HepG2 (cell line): ENCODE data around the gene RAPGEFL1. TPM values are rescaled to one million over a fixed set of nuclear protein-coding genes. Genes with fewer than 3 reads are reported as not detected.

Experiments used
- ELF1 ChIP-seq: sonication (generic); formaldehyde crosslinking; IDR thresholded peaks from 2 replicates; pipeline ENCODE4 v1.4.0; 2020; ENCODE audit warnings: missing genetic modification reagents
- GPN1 ChIP-seq: sonication (generic); formaldehyde crosslinking; IDR thresholded peaks from 2 replicates; pipeline ENCODE4 v1.5.1; 2020; ENCODE audit warnings: missing genetic modification reagents, borderline replicate concordance
- HDAC6 ChIP-seq: fragments of 200-600 bp; sonication (generic); IDR thresholded peaks from 2 replicates; pipeline ENCODE4 v1.7.0; 2017; ENCODE audit warnings: mild to moderate bottlenecking, antibody characterized with exemption, low read length, low read depth
- MAFG ChIP-seq: sonication (generic); formaldehyde crosslinking; IDR thresholded peaks from 2 replicates; pipeline ENCODE4 v1.5.1; 2020; ENCODE audit warnings: mild to moderate bottlenecking, missing genetic modification reagents
- MTA1 ChIP-seq: sonication (generic); formaldehyde crosslinking; IDR thresholded peaks from 2 replicates; pipeline ENCODE4 v1.4.0; 2020; ENCODE audit warnings: missing genetic modification reagents, mild to moderate bottlenecking, borderline replicate concordance
- POLR2A ChIP-seq, 2 experiments: IDR thresholded peaks; 2 replicates each; pipeline ENCODE4 v1.6.1; 2011; ENCODE audit warnings: low read depth in 2 of 2, low read length in 2 of 2, mild to moderate bottlenecking in 1 of 2, moderate library complexity in 1 of 2; ENCODE audit not compliant: insufficient read depth in 1 of 2
- THAP11 ChIP-seq: IDR thresholded peaks from 2 replicates; pipeline ENCODE4 v1.6.1; 2016; ENCODE audit warnings: missing biosample characterization, missing genetic modification reagents
- ZBTB38 ChIP-seq: sonication (generic); formaldehyde crosslinking; IDR thresholded peaks from 2 replicates; pipeline ENCODE4 v1.5.1; 2020; ENCODE audit warnings: mild to moderate bottlenecking, missing genetic modification reagents
- ZNF251 ChIP-seq: sonication (generic); formaldehyde crosslinking; IDR thresholded peaks from 2 replicates; pipeline ENCODE4 v1.9.0; 2021; ENCODE audit warnings: mild to moderate bottlenecking, missing genetic modification reagents
- ZNF547 ChIP-seq: sonication (generic); formaldehyde crosslinking; IDR thresholded peaks from 2 replicates; pipeline ENCODE4 v1.5.1; 2020; ENCODE audit warnings: mild to moderate bottlenecking, missing genetic modification reagents
- ZNF607 ChIP-seq: sonication (generic); formaldehyde crosslinking; IDR thresholded peaks from 2 replicates; pipeline ENCODE4 v1.5.1; 2020; ENCODE audit warnings: missing genetic modification reagents, mild to moderate bottlenecking, borderline replicate concordance
- ZNF773 ChIP-seq: sonication (generic); formaldehyde crosslinking; IDR thresholded peaks from 2 replicates; pipeline ENCODE4 v1.4.0; 2020; ENCODE audit warnings: missing genetic modification reagents, borderline replicate concordance
- ZNF776 ChIP-seq: sonication (generic); formaldehyde crosslinking; IDR thresholded peaks from 2 replicates; pipeline ENCODE4 v1.4.0; 2020; ENCODE audit warnings: mild to moderate bottlenecking, missing genetic modification reagents
- ZNF816 ChIP-seq: sonication (generic); formaldehyde crosslinking; IDR thresholded peaks from 2 replicates; pipeline ENCODE4 v1.8.0; 2022; ENCODE audit warnings: missing genetic modification reagents, mild to moderate bottlenecking, borderline replicate concordance
- polyA plus RNA-seq, 8 experiments: library from polyadenylated mRNA; depleted of rRNA in 3 of 8; stranded (reverse) in 7 of 8; unstranded in 1 of 8; fragments of >200 nt; fragmentation: Illumina TruSeq in 4 of 8; extraction: Trizol in 4 of 8; gene quantifications; 2 replicates each; pipeline versions ENCODE4 v1.2.1 to v1.2.3, GENCODE V29; 2011 to 2016; ENCODE audit warnings: low read depth in 4 of 8, missing spikeins in 1 of 8, mixed read lengths in 1 of 8; ENCODE audit not compliant: insufficient read depth in 1 of 8
- total RNA-seq, 5 experiments: library from RNA; depleted of rRNA; stranded (reverse); fragments of >200 nt; fragmentation: Illumina TruSeq; extraction: Trizol; gene quantifications; 2 replicates each; pipeline ENCODE4 v1.2.3, GENCODE V29; 2016; ENCODE audit warnings: low read depth in 1 of 5
- TF ChIP-seq, protein P1 (sequence below): sonication (generic); formaldehyde crosslinking; IDR thresholded peaks from 2 replicates; pipeline ENCODE4 v1.8.1; 2023; ENCODE audit warnings: mild to moderate bottlenecking, missing genetic modification reagents
- TF ChIP-seq, protein P2 (sequence below): IDR thresholded peaks from 2 replicates; pipeline ENCODE4 v1.4.0; 2020; ENCODE audit warnings: mild to moderate bottlenecking, missing genetic modification reagents
- TF ChIP-seq, protein P3 (sequence below): sonication (generic); formaldehyde crosslinking; IDR thresholded peaks from 2 replicates; pipeline ENCODE4 v1.4.0; 2020; ENCODE audit warnings: mild to moderate bottlenecking, missing genetic modification reagents
- TF ChIP-seq, protein P4 (sequence below): sonication (generic); formaldehyde crosslinking; IDR thresholded peaks from 2 replicates; pipeline ENCODE4 v1.4.0; 2020; ENCODE audit warnings: missing genetic modification reagents, borderline replicate concordance
- TF ChIP-seq, protein P5 (sequence below), 2 experiments: sonication (generic) in 1 of 2; formaldehyde crosslinking in 1 of 2; IDR thresholded peaks; 2 replicates each; pipeline versions ENCODE4 v1.4.0 to v1.6.1; 2018 to 2020; ENCODE audit warnings: missing genetic modification reagents in 2 of 2, borderline replicate concordance in 1 of 2, low read depth in 1 of 2, mild to moderate bottlenecking in 1 of 2, missing biosample characterization in 1 of 2

RAPGEFL1 gene
- total and polyA plus RNA-seq, 2 of the 13 experiments (the other 11 are each of a cell fraction or from before 2014, with no cell fraction given), result 4.5 to 7.8 TPM

DNA sequence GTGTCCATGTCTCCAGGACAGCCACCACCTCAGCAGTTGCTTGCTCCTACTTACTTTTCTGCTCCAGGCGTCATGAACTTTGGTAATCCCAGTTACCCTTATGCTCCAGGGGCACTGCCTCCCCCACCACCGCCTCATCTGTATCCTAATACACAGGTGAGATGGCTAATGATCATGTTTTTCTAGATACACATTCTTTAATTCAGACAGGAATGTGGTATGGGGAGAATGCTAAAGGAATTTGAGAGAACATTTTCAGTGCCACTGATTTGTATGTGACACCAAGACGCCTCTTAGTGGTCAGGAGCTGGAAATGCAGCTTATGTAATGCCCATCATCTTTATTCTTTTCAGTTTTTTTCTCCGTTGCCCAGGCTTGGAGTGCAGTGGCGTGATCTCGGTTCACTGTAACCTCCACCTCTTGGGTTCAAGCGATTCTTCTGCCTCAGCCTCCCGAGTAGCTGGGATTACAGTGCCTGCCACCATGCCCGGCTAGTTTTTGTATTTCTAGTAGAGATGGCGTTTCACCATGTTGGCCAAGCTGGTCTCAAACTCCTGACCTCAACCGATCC lies 8.9 kb upstream of the RAPGEFL1 start (continued):
- TF ChIP-seq MAFG (CRISPR knock-in tag), result no peak
- TF ChIP-seq MTA1 (CRISPR knock-in tag), result no peak
- TF ChIP-seq, protein P1, sequence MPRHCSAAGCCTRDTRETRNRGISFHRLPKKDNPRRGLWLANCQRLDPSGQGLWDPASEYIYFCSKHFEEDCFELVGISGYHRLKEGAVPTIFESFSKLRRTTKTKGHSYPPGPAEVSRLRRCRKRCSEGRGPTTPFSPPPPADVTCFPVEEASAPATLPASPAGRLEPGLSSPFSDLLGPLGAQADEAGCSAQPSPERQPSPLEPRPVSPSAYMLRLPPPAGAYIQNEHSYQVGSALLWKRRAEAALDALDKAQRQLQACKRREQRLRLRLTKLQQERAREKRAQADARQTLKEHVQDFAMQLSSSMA, result 0 out of 2 replicates have a peak, but pooled peaks have one; percentile 46
- 0 out of 2 replicates have a peak, but pooled peaks have one; percentile 47 for TF ChIP-seq ZNF251 (CRISPR knock-in tag)
- TF ChIP-seq POLR2A (IDR thresholded peaks at IDR 0.05; ENCODE audit: insufficient read depth in 1 of 2, low read depth in 2 of 2, low read length in 2 of 2), result no peak
- TF ChIP-seq ZNF816, result no peak
- no peak for TF ChIP-seq HDAC6
- no peak for TF ChIP-seq GPN1 (CRISPR knock-in tag)
- TF ChIP-seq, protein P2, sequence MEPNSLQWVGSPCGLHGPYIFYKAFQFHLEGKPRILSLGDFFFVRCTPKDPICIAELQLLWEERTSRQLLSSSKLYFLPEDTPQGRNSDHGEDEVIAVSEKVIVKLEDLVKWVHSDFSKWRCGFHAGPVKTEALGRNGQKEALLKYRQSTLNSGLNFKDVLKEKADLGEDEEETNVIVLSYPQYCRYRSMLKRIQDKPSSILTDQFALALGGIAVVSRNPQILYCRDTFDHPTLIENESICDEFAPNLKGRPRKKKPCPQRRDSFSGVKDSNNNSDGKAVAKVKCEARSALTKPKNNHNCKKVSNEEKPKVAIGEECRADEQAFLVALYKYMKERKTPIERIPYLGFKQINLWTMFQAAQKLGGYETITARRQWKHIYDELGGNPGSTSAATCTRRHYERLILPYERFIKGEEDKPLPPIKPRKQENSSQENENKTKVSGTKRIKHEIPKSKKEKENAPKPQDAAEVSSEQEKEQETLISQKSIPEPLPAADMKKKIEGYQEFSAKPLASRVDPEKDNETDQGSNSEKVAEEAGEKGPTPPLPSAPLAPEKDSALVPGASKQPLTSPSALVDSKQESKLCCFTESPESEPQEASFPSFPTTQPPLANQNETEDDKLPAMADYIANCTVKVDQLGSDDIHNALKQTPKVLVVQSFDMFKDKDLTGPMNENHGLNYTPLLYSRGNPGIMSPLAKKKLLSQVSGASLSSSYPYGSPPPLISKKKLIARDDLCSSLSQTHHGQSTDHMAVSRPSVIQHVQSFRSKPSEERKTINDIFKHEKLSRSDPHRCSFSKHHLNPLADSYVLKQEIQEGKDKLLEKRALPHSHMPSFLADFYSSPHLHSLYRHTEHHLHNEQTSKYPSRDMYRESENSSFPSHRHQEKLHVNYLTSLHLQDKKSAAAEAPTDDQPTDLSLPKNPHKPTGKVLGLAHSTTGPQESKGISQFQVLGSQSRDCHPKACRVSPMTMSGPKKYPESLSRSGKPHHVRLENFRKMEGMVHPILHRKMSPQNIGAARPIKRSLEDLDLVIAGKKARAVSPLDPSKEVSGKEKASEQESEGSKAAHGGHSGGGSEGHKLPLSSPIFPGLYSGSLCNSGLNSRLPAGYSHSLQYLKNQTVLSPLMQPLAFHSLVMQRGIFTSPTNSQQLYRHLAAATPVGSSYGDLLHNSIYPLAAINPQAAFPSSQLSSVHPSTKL (CRISPR knock-in tag), result no peak
- peak; percentile 49; the same call in 1 of the 2 replicates for TF ChIP-seq ZNF547 (CRISPR knock-in tag)
- TF ChIP-seq, protein P3, sequence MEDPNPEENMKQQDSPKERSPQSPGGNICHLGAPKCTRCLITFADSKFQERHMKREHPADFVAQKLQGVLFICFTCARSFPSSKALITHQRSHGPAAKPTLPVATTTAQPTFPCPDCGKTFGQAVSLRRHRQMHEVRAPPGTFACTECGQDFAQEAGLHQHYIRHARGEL, result no peak
- TF ChIP-seq THAP11 (CRISPR knock-in tag), result peak; percentile 52; the same call in 1 of the 2 replicates
- TF ChIP-seq ZNF773 (CRISPR knock-in tag), result no peak
- 0 out of 2 replicates have a peak, but pooled peaks have one; percentile 56 for TF ChIP-seq ZBTB38
- TF ChIP-seq ZNF776 (CRISPR knock-in tag), result no peak
- no peak for TF ChIP-seq ELF1 (CRISPR knock-in tag)
- TF ChIP-seq, protein P4, sequence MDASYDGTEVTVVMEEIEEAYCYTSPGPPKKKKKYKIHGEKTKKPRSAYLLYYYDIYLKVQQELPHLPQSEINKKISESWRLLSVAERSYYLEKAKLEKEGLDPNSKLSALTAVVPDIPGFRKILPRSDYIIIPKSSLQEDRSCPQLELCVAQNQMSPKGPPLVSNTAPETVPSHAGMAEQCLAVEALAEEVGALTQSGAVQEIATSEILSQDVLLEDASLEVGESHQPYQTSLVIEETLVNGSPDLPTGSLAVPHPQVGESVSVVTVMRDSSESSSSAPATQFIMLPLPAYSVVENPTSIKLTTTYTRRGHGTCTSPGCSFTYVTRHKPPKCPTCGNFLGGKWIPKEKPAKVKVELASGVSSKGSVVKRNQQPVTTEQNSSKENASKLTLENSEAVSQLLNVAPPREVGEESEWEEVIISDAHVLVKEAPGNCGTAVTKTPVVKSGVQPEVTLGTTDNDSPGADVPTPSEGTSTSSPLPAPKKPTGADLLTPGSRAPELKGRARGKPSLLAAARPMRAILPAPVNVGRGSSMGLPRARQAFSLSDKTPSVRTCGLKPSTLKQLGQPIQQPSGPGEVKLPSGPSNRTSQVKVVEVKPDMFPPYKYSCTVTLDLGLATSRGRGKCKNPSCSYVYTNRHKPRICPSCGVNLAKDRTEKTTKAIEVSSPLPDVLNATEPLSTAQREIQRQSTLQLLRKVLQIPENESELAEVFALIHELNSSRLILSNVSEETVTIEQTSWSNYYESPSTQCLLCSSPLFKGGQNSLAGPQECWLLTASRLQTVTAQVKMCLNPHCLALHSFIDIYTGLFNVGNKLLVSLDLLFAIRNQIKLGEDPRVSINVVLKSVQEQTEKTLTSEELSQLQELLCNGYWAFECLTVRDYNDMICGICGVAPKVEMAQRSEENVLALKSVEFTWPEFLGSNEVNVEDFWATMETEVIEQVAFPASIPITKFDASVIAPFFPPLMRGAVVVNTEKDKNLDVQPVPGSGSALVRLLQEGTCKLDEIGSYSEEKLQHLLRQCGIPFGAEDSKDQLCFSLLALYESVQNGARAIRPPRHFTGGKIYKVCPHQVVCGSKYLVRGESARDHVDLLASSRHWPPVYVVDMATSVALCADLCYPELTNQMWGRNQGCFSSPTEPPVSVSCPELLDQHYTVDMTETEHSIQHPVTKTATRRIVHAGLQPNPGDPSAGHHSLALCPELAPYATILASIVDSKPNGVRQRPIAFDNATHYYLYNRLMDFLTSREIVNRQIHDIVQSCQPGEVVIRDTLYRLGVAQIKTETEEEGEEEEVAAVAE (CRISPR knock-in tag), result no peak
- TF ChIP-seq, protein P5, sequence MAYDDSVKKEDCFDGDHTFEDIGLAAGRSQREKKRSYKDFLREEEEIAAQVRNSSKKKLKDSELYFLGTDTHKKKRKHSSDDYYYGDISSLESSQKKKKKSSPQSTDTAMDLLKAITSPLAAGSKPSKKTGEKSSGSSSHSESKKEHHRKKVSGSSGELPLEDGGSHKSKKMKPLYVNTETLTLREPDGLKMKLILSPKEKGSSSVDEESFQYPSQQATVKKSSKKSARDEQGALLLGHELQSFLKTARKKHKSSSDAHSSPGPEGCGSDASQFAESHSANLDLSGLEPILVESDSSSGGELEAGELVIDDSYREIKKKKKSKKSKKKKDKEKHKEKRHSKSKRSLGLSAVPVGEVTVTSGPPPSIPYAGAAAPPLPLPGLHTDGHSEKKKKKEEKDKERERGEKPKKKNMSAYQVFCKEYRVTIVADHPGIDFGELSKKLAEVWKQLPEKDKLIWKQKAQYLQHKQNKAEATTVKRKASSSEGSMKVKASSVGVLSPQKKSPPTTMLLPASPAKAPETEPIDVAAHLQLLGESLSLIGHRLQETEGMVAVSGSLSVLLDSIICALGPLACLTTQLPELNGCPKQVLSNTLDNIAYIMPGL (CRISPR knock-in tag; IDR thresholded peaks at IDR 0.05; ENCODE audit: borderline replicate concordance in 1 of 2, low read depth in 1 of 2), result peak; percentile 53 to 59; a peak in 1 of 4 replicates
- no peak for TF ChIP-seq ZNF607 (CRISPR knock-in tag)
